Mesenchymal stem cell (in vitro differentiated cells and primary cell): ENCODE data around the gene ABI3BP.

Source experiments
- DNase-seq: peaks from one replicate; pipeline ENCODE4 v3.0.0-alpha.2; 2013
- H2AFZ ChIP-seq: one replicate; pipeline ENCODE4 v1.6.1; 2013; ENCODE audit warnings: low read depth, mild to moderate bottlenecking, control low read depth, inconsistent platforms, low read length, moderate library complexity
- H2AK5ac ChIP-seq: 2 replicates; pipeline ENCODE4 v1.6.1; 2013; ENCODE audit warnings: low read length, moderate library complexity, mild to moderate bottlenecking, inconsistent platforms; ENCODE audit not compliant: severe bottlenecking
- H2BK120ac ChIP-seq: one replicate; pipeline ENCODE4 v1.6.1; 2013; ENCODE audit warnings: low read depth, mild to moderate bottlenecking, inconsistent platforms, low read length, moderate library complexity
- H2BK12ac ChIP-seq, 2 experiments: one replicate each; pipeline ENCODE4 v1.6.1; 2013; ENCODE audit warnings: inconsistent platforms in 2 of 2, low read length in 2 of 2, mild to moderate bottlenecking in 2 of 2, moderate library complexity in 2 of 2, control low read depth in 1 of 2
- H2BK15ac ChIP-seq: one replicate; pipeline ENCODE4 v1.6.1; 2013; ENCODE audit warnings: mild to moderate bottlenecking, low read depth, inconsistent platforms; ENCODE audit not compliant: poor library complexity, severe bottlenecking
- H2BK5ac ChIP-seq: 2 replicates; pipeline ENCODE4 v1.6.1; 2013; ENCODE audit warnings: low read depth, mild to moderate bottlenecking, low read length, control low read depth, inconsistent platforms; ENCODE audit not compliant: poor library complexity, severe bottlenecking
- H3K14ac ChIP-seq, 2 experiments: one replicate each; pipeline ENCODE4 v1.6.1; 2013; ENCODE audit warnings: inconsistent platforms in 2 of 2, low read length in 2 of 2, control low read depth in 1 of 2, mild to moderate bottlenecking in 1 of 2, moderate library complexity in 1 of 2
- H3K18ac ChIP-seq, 2 experiments: one replicate each; pipeline ENCODE4 v1.6.1; 2013; ENCODE audit warnings: inconsistent platforms in 2 of 2, low read length in 2 of 2, control low read depth in 1 of 2, low read depth in 1 of 2, mild to moderate bottlenecking in 1 of 2
- H3K23ac ChIP-seq, 2 experiments: one replicate each; pipeline ENCODE4 v1.6.1; 2013; ENCODE audit warnings: inconsistent platforms in 2 of 2, low read length in 2 of 2, mild to moderate bottlenecking in 2 of 2, moderate library complexity in 2 of 2, control low read depth in 1 of 2
- H3K27ac ChIP-seq: 2 replicates; pipeline ENCODE4 v1.5.1; 2013; ENCODE audit warnings: mild to moderate bottlenecking, moderate library complexity, low read length, control low read depth, inconsistent platforms; ENCODE audit not compliant: poor library complexity, severe bottlenecking
- H3K27me3 ChIP-seq, 2 experiments: 2 replicates each; pipeline versions ENCODE4 v1.6.1 to v1.7.0; 2013; ENCODE audit warnings: low read length in 2 of 2, mild to moderate bottlenecking in 2 of 2, moderate library complexity in 2 of 2, control low read depth in 1 of 2, inconsistent platforms in 1 of 2; ENCODE audit not compliant: control insufficient read depth in 1 of 2, insufficient read depth in 1 of 2
- H3K36me3 ChIP-seq, 2 experiments: 2 replicates each; pipeline versions ENCODE4 v1.6.1 to v1.7.0; 2013; ENCODE audit warnings: low read length in 2 of 2, control low read depth in 1 of 2, inconsistent platforms in 1 of 2, low read depth in 1 of 2, mild to moderate bottlenecking in 1 of 2; ENCODE audit not compliant: insufficient read depth in 2 of 2, control insufficient read depth in 1 of 2
- H3K4ac ChIP-seq, 2 experiments: one replicate each; pipeline ENCODE4 v1.6.1; 2013; ENCODE audit warnings: inconsistent platforms in 2 of 2, low read length in 2 of 2, mild to moderate bottlenecking in 2 of 2, moderate library complexity in 2 of 2, control low read depth in 1 of 2, low read depth in 1 of 2
- H3K4me1 ChIP-seq: 2 replicates; pipeline ENCODE4 v1.6.1; 2013; ENCODE audit warnings: low read depth, low read length, control low read depth; ENCODE audit not compliant: control insufficient read depth, insufficient read depth
- H3K4me2 ChIP-seq: 2 replicates; pipeline ENCODE4 v1.6.1; 2013; ENCODE audit warnings: low read length, mild to moderate bottlenecking, inconsistent platforms; ENCODE audit not compliant: poor library complexity, severe bottlenecking
- H3K4me3 ChIP-seq, 2 experiments: 2 replicates each; pipeline versions ENCODE4 v1.5.1 to v1.7.0; 2013; ENCODE audit warnings: low read length in 2 of 2, mild to moderate bottlenecking in 2 of 2, control low read depth in 1 of 2, low read depth in 1 of 2; ENCODE audit not compliant: insufficient read depth in 1 of 2
- H3K79me1 ChIP-seq: replicated peaks from 2 replicates; pipeline ENCODE4 v1.6.1; 2013; ENCODE audit warnings: mild to moderate bottlenecking, control low read depth, low read length, inconsistent platforms; ENCODE audit not compliant: poor library complexity, severe bottlenecking
- H3K9ac ChIP-seq: 2 replicates; pipeline ENCODE4 v1.7.0; 2013; ENCODE audit warnings: mild to moderate bottlenecking, low read length, moderate library complexity
- H3K9me3 ChIP-seq: 2 replicates; pipeline ENCODE4 v1.7.0; 2013; ENCODE audit warnings: mild to moderate bottlenecking, low read length; ENCODE audit not compliant: control insufficient read depth
- H4K8ac ChIP-seq: one replicate; pipeline ENCODE4 v1.6.1; 2013; ENCODE audit warnings: inconsistent platforms, mild to moderate bottlenecking, low read length, moderate library complexity
- H4K91ac ChIP-seq: one replicate; pipeline ENCODE4 v1.6.1; 2013; ENCODE audit warnings: mild to moderate bottlenecking, low read length, inconsistent platforms
- WGBS: methylation state at CpG from one replicate; pipeline ENCODE4 v1.1.7; 2013; ENCODE audit warnings: mixed read lengths; 5-methylcytosine and 5-hydroxymethylcytosine counted together

ABI3BP gene

DNA sequence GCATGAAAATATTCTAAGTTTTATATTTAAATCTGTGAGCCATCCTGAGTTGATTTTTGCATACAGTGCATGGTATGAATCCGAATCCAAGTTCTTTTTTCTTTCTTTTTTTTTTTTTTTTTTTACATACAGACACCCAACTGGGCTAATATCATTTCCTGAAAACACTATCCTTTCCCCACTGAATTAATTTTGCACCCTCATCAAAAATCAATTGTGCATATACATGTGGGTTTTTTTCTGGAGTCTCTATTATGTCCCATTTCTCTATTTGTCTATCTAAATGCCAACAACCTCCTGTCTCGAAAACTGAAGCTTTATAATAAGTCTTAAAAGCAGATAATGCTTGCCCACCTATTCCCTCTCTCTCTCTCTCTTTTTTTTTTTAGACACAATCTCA is 5.9 kb upstream of the ABI3BP start:
- no peak overlapping the region for H3K9ac ChIP-seq
- DNase-seq: no peak
- H2BK15ac ChIP-seq: no peak overlapping the region
- 94% methylated on average over 2 of the region's 2 CpGs for WGBS
- no peak overlapping the region for H3K14ac ChIP-seq
- H3K4me1 ChIP-seq: peaks cover 1% of the 10 kb centered on the region
- H3K4ac ChIP-seq: no peak overlapping the region
- no peak overlapping the region for H2AFZ ChIP-seq
- H3K4me2 ChIP-seq: no peak overlapping the region
- no peak overlapping the region for H4K91ac ChIP-seq
- no peak overlapping the region for H3K23ac ChIP-seq
- no peaks in the 10 kb centered on the region for H3K79me1 ChIP-seq
- no peaks in the 10 kb centered on the region for H3K36me3 ChIP-seq
- no peak overlapping the region for H2AK5ac ChIP-seq
- H3K27ac ChIP-seq: no peak overlapping the region
- H2BK120ac ChIP-seq: no peak overlapping the region
- no peaks in the 10 kb centered on the region for H3K27me3 ChIP-seq
- no peak overlapping the region for H3K4me3 ChIP-seq
- H4K8ac ChIP-seq: no peak overlapping the region
- no peaks in the 10 kb centered on the region for H3K9me3 ChIP-seq
- no peak overlapping the region for H2BK12ac ChIP-seq
- H3K18ac ChIP-seq: no peak overlapping the region
- no peak overlapping the region for H2BK5ac ChIP-seq

- no peak overlapping the region for H4K91ac ChIP-seq
- no peak overlapping the region for H2AFZ ChIP-seq
- no peak overlapping the region for H2AK5ac ChIP-seq
- WGBS: 100% methylated on average over 2 of the region's 2 CpGs
- H2BK5ac ChIP-seq: no peak overlapping the region
- H3K9ac ChIP-seq: no peak overlapping the region
- H3K9me3 ChIP-seq: no peaks in the 10 kb centered on the region
- H3K79me1 ChIP-seq: no peaks in the 10 kb centered on the region
- H2BK12ac ChIP-seq: no peak overlapping the region
- H3K4ac ChIP-seq: no peak overlapping the region
- H3K4me2 ChIP-seq: no peak overlapping the region
- H2BK15ac ChIP-seq: no peak overlapping the region
- H3K36me3 ChIP-seq: peaks cover 0 to 3% of the 10 kb centered on the region in 2 experiments
- H3K23ac ChIP-seq: no peak overlapping the region
- no peak overlapping the region for H3K27ac ChIP-seq
- no peak for DNase-seq
- no peaks in the 10 kb centered on the region for H3K27me3 ChIP-seq
- H4K8ac ChIP-seq: no peak overlapping the region
- no peak overlapping the region for H2BK120ac ChIP-seq
- no peak overlapping the region for H3K14ac ChIP-seq
- H3K4me3 ChIP-seq: no peak overlapping the region
- no peak overlapping the region for H3K18ac ChIP-seq
- peaks cover 5% of the 10 kb centered on the region for H3K4me1 ChIP-seq
These were observed 1.6 kb upstream of the ABI3BP start for GRCh38 chr3:100994809-100995208.

GRCh38 chr3:100994187-100994586 is 966 bp upstream of the ABI3BP start:
- H3K27ac ChIP-seq: no peak overlapping the region
- no peak overlapping the region for H2BK120ac ChIP-seq
- H2BK5ac ChIP-seq: no peak overlapping the region
- DNase-seq: no peak
- no peak overlapping the region for H3K4ac ChIP-seq
- 76% methylated on average over 4 of the region's 5 CpGs for WGBS
- no peak overlapping the region for H4K91ac ChIP-seq
- H3K79me1 ChIP-seq: no peaks in the 10 kb centered on the region
- H2AFZ ChIP-seq: no peak overlapping the region
- H2BK15ac ChIP-seq: no peak overlapping the region
- H3K4me2 ChIP-seq: no peak overlapping the region
- no peak overlapping the region for H2BK12ac ChIP-seq
- H3K23ac ChIP-seq: no peak overlapping the region
- no peak overlapping the region for H2AK5ac ChIP-seq
- no peak overlapping the region for H3K18ac ChIP-seq
- H3K9ac ChIP-seq: peak overlapping the region; percentile 91
- peaks cover 5% of the 10 kb centered on the region for H3K4me1 ChIP-seq
- H3K27me3 ChIP-seq: no peaks in the 10 kb centered on the region
- no peak overlapping the region for H4K8ac ChIP-seq
- no peak overlapping the region for H3K4me3 ChIP-seq
- no peaks in the 10 kb centered on the region for H3K9me3 ChIP-seq
- no peak overlapping the region for H3K14ac ChIP-seq
- peaks cover 0 to 8% of the 10 kb centered on the region in 2 experiments for H3K36me3 ChIP-seq

- H3K36me3 ChIP-seq: peaks cover 0 to 15% of the 10 kb centered on the region in 2 experiments
- peak overlapping the region in 1 of 2 experiments; percentile 69 for H2BK12ac ChIP-seq
- H3K4ac ChIP-seq: no peak overlapping the region
- no peak overlapping the region for H3K23ac ChIP-seq
- H3K27ac ChIP-seq: no peak overlapping the region
- H3K79me1 ChIP-seq: no peaks in the 10 kb centered on the region
- peak overlapping the region; percentile 91 for H3K9ac ChIP-seq
- H3K9me3 ChIP-seq: no peaks in the 10 kb centered on the region
- no peak overlapping the region for H3K14ac ChIP-seq
- H4K8ac ChIP-seq: no peak overlapping the region
- H3K4me1 ChIP-seq: peaks cover 4% of the 10 kb centered on the region
- H2BK15ac ChIP-seq: no peak overlapping the region
- peak overlapping the region in 1 of 2 experiments; percentile 81 for H3K4me3 ChIP-seq
- H2AFZ ChIP-seq: no peak overlapping the region
- H4K91ac ChIP-seq: no peak overlapping the region
- DNase-seq: peak; percentile 66
- H3K18ac ChIP-seq: no peak overlapping the region
- H2BK120ac ChIP-seq: no peak overlapping the region
- H2BK5ac ChIP-seq: no peak overlapping the region
- H3K4me2 ChIP-seq: no peak overlapping the region
- H2AK5ac ChIP-seq: no peak overlapping the region
- no peaks in the 10 kb centered on the region for H3K27me3 ChIP-seq
- 50% methylated on average over 2 of the region's 3 CpGs for WGBS
These were observed 799 bp downstream of the ABI3BP start for GRCh38 chr3:100992231-100993012.
